Right renal pelvis (tissue), 4 donors: Measurements from ENCODE around the gene SCNN1G. TPM values are rescaled to one million over a fixed set of nuclear protein-coding genes. Genes with fewer than 3 reads are reported as not detected.

Source experiments
- DNase-seq, 4 donors: peaks; one replicate each; pipeline ENCODE4 v3.0.0-alpha.2; 2013; ENCODE audit warnings: low read depth in 4 of 4, low spot score in 3 of 4, missing footprints in 1 of 4
- polyA plus RNA-seq, 4 donors: library from polyadenylated mRNA; unstranded; fragments of 120-200 nt; gene quantifications; one replicate each; pipeline ENCODE4 v1.2.1, GENCODE V29; 2013; ENCODE audit not compliant: insufficient read length in 4 of 4

SCNN1G gene
- polyA plus RNA-seq, 4 donors, result 38.6 to 53.8 (median 45.1) TPM

GRCh38 chr16:23152386-23153178 is 30.0 kb upstream of the SCNN1G start:
- no peak for DNase-seq

GRCh38 chr16:23155445-23156049 is 27.0 kb upstream of the SCNN1G start:
- DNase-seq, result no peak

- no peak for DNase-seq
These were observed 26.4 kb upstream of the SCNN1G start for GRCh38 chr16:23156110-23156509.

- DNase-seq, result no peak
These were observed 25.5 kb upstream of the SCNN1G start for GRCh38 chr16:23156946-23157460.

- DNase-seq, result no peak
These were observed 24.4 kb upstream of the SCNN1G start for GRCh38 chr16:23158114-23158513.

- no peak for DNase-seq
These were observed 22.5 kb upstream of the SCNN1G start for GRCh38 chr16:23160082-23160481.

- no peak for DNase-seq
These were observed 22.0 kb upstream of the SCNN1G start for GRCh38 chr16:23160574-23160973.

- no peak for DNase-seq
These were observed 18.6 kb upstream of the SCNN1G start for GRCh38 chr16:23163921-23164320.

GRCh38 chr16:23164736-23165135 is 17.8 kb upstream of the SCNN1G start:
- DNase-seq, result no peak

GRCh38 chr16:23172583-23172982 is 10.0 kb upstream of the SCNN1G start:
- DNase-seq, result no peak

GRCh38 chr16:23172994-23173393 is 9.6 kb upstream of the SCNN1G start:
- no peak for DNase-seq

- no peak for DNase-seq
These were observed 7.9 kb upstream of the SCNN1G start for GRCh38 chr16:23174622-23175021.

- DNase-seq, result no peak
These were observed 6.9 kb upstream of the SCNN1G start for GRCh38 chr16:23175651-23176050.

GRCh38 chr16:23181506-23181905 is 1.0 kb upstream of the SCNN1G start:
- no peak for DNase-seq

GRCh38 chr16:23182206-23182678 is 303 bp upstream of the SCNN1G start:
- DNase-seq, result peak; percentile 40 to 57 (median 44)

- DNase-seq, result no peak
These were observed 958 bp downstream of the SCNN1G start for GRCh38 chr16:23183543-23183862.

- no peak for DNase-seq
These were observed 3.1 kb downstream of the SCNN1G start for GRCh38 chr16:23185656-23186055.

- no peak for DNase-seq
These were observed 3.6 kb downstream of the SCNN1G start for GRCh38 chr16:23186171-23186570.

- DNase-seq, result no peak
These were observed 4.8 kb downstream of the SCNN1G start for GRCh38 chr16:23187341-23187740.

GRCh38 chr16:23188911-23189310 is 6.4 kb downstream of the SCNN1G start:
- DNase-seq, result no peak

- DNase-seq, result no peak
These were observed 12.1 kb downstream of the SCNN1G start for GRCh38 chr16:23194497-23195221.
